Loucy (cell line): Measurements from ENCODE around the gene ABCC4.

Source experiments
- H2AFZ ChIP-seq: fragments of 200-600 bp; sonication (generic); 2 replicates; pipeline ENCODE4 v1.6.0; 2016; ENCODE audit warnings: antibody characterized with exemption, mild to moderate bottlenecking, low read length, moderate library complexity
- H3F3A ChIP-seq: fragments of 200-600 bp; 2 replicates; pipeline ENCODE4 v1.6.0; 2016; ENCODE audit warnings: antibody characterized with exemption, low read depth, mild to moderate bottlenecking
- H3K27me3 ChIP-seq: fragments of 200-600 bp; sonication (generic); 2 replicates; pipeline ENCODE4 v1.6.1; 2014; ENCODE audit warnings: low read length, mild to moderate bottlenecking; ENCODE audit not compliant: insufficient read depth, poor library complexity, severe bottlenecking
- H3K36me3 ChIP-seq: fragments of 200-600 bp; sonication (generic); 2 replicates; pipeline ENCODE4 v1.6.1; 2016; ENCODE audit warnings: low read length; ENCODE audit not compliant: insufficient read depth
- H3K4me1 ChIP-seq: fragments of 200-600 bp; sonication (generic); 2 replicates; pipeline ENCODE4 v1.5.1; 2014; ENCODE audit warnings: low read length, mild to moderate bottlenecking; ENCODE audit not compliant: insufficient read depth, poor library complexity, severe bottlenecking
- H3K4me2 ChIP-seq: fragments of 200-600 bp; sonication (generic); 2 replicates; pipeline ENCODE4 v1.6.0; 2014; ENCODE audit warnings: antibody characterized with exemption, low read length, low read depth, mild to moderate bottlenecking; ENCODE audit not compliant: poor library complexity, severe bottlenecking
- H3K4me3 ChIP-seq: fragments of 200-600 bp; sonication (generic); 2 replicates; pipeline ENCODE4 v1.5.1; 2014; ENCODE audit warnings: low read length, mild to moderate bottlenecking, mixed read lengths; ENCODE audit not compliant: poor library complexity, severe bottlenecking
- H3K79me2 ChIP-seq: fragments of 200-600 bp; sonication (generic); 2 replicates; pipeline ENCODE4 v1.6.1; 2014; ENCODE audit warnings: low read length; ENCODE audit not compliant: insufficient read depth
- H3K9ac ChIP-seq: fragments of 200-600 bp; sonication (generic); 2 replicates; pipeline ENCODE4 v1.6.0; 2014; ENCODE audit warnings: mild to moderate bottlenecking, low read depth, low read length, moderate library complexity; ENCODE audit not compliant: poor library complexity, severe bottlenecking
- H3K9me2 ChIP-seq: fragments of 200-600 bp; sonication (generic); replicated peaks from 2 replicates; pipeline ENCODE4 v1.6.1; 2016; ENCODE audit warnings: low read depth, low read length, mixed read lengths
- H3K9me3 ChIP-seq: fragments of 200-600 bp; sonication (generic); 2 replicates; pipeline ENCODE4 v1.6.1; 2014; ENCODE audit warnings: mild to moderate bottlenecking, antibody characterized with exemption, low read length, low read depth; ENCODE audit not compliant: insufficient read depth
- H4K20me1 ChIP-seq: fragments of 200-600 bp; sonication (generic); 2 replicates; pipeline ENCODE4 v1.6.0; 2014; ENCODE audit warnings: antibody characterized with exemption, low read length, mild to moderate bottlenecking; ENCODE audit not compliant: insufficient read depth, poor library complexity, severe bottlenecking
- EZH2phosphoT487 ChIP-seq: fragments of 200-600 bp; IDR thresholded peaks from 2 replicates; pipeline ENCODE4 v1.6.1; 2018; ENCODE audit warnings: antibody characterized with exemption, mild to moderate bottlenecking, moderate library complexity, borderline replicate concordance
- TF ChIP-seq, protein P1 (sequence below): fragments of 200-600 bp; sonication (generic); conservative IDR thresholded peaks from 2 replicates; pipeline ENCODE4 v1.5.1; 2014; ENCODE audit warnings: mild to moderate bottlenecking, antibody characterized with exemption, low read length

Gene ABCC4

DNA sequence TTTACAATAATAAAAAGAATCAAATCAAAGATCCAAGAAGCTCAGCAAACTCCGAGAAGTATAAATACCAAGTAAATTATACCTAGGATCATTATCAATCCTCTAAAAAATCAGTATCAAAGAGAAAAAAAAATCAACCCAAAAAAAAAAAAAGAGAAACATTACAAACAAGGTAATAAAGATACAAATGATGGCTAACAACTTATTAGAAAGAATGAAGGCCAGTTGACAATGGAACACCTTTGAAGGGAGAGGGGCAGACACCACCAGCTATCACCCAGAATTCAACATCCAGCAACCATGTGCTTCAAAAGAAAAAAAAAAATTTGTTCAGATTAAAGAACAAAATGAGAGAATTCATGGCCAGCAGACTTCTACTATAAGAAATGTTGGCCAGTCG is 77.2 kb downstream of the ABCC4 start:
- Histone ChIP-seq H3K9ac (no peak overlapping the region), H3K4me3 (no peak overlapping the region), H3K27me3 (no peaks in the 10 kb centered on the region), H3K4me2 (no peak overlapping the region), H3K79me2 (no peaks in the 10 kb centered on the region), H3F3A (no peaks in the 10 kb centered on the region), H3K9me2 (no peaks in the 10 kb centered on the region), H2AFZ (no peak overlapping the region), H3K36me3 (no peaks in the 10 kb centered on the region), H4K20me1 (no peaks in the 10 kb centered on the region), H3K9me3 (no peaks in the 10 kb centered on the region), H3K4me1 (no peaks in the 10 kb centered on the region)
- TF ChIP-seq EZH2phosphoT487, result no peak
- TF ChIP-seq, protein P1, sequence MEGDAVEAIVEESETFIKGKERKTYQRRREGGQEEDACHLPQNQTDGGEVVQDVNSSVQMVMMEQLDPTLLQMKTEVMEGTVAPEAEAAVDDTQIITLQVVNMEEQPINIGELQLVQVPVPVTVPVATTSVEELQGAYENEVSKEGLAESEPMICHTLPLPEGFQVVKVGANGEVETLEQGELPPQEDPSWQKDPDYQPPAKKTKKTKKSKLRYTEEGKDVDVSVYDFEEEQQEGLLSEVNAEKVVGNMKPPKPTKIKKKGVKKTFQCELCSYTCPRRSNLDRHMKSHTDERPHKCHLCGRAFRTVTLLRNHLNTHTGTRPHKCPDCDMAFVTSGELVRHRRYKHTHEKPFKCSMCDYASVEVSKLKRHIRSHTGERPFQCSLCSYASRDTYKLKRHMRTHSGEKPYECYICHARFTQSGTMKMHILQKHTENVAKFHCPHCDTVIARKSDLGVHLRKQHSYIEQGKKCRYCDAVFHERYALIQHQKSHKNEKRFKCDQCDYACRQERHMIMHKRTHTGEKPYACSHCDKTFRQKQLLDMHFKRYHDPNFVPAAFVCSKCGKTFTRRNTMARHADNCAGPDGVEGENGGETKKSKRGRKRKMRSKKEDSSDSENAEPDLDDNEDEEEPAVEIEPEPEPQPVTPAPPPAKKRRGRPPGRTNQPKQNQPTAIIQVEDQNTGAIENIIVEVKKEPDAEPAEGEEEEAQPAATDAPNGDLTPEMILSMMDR, result no peak

DNA sequence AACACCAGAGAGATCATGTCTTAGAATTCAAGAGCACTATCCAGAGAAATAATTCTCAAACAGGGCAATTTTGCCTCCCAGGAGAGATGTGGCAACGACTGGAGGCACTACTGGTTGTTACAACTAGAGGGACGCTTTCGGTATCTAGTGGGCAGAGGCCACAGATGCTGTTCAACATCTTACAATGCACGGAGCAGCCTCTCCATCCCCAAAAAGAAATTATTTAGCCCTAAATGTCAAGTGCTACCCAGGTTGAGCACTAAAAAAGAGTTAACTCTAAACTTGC is 78.6 kb downstream of the ABCC4 start:
- Histone ChIP-seq H3K4me2 (no peak overlapping the region), H3K9ac (no peak overlapping the region)

DNA sequence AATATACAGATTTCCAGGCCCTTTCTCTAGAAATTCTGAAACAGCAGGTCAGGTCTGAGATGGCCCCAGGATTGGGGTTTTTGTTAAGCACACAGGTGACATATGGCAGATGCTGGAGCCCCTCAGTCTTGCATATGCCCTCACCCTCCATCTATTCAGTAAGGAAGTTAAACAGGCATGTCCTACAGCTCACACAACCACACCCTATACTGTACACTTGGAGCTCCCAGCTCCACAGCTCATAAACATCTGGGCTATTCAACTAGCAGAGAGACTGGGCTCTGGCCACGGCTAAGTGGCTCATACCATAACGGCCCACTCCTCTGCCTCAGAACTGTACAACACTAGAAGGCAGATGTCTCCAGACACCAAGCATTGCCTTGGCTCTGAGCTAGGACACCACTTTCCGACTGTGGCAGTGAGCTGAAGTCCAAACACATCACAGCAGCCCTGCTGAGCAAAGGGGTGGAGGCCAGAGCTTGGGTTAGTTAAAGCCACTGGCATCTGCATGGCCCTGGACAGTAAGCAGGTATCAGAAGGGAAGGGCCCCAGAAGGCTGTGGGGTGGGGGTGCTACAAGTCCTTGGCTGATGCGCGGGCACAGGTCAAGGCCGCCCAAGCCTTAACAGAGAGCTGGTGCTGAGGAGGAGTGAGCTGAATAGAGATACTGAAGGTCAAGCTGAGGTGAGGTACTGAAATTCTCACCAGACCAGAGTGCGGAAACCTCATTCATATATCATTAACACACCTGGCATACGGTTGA is 79.1 kb downstream of the ABCC4 start:
- Histone ChIP-seq H2AFZ (no peak overlapping the region), H3K79me2 (no peaks in the 10 kb centered on the region), H3K27me3 (no peaks in the 10 kb centered on the region), H4K20me1 (no peaks in the 10 kb centered on the region), H3K4me1 (no peaks in the 10 kb centered on the region), H3F3A (no peaks in the 10 kb centered on the region), H3K4me2 (no peak overlapping the region), H3K4me3 (no peak overlapping the region), H3K9me2 (no peaks in the 10 kb centered on the region), H3K9me3 (no peaks in the 10 kb centered on the region), H3K36me3 (no peaks in the 10 kb centered on the region), H3K9ac (no peak overlapping the region)
- TF ChIP-seq, protein P1, result no peak

More for the DNA sequence above, 78.6 kb downstream of the ABCC4 start:
- no peaks in the 10 kb centered on the region for H3K36me3 ChIP-seq
- no peaks in the 10 kb centered on the region for H3K4me1 ChIP-seq
- no peaks in the 10 kb centered on the region for H3F3A ChIP-seq
- H4K20me1 ChIP-seq, result no peaks in the 10 kb centered on the region
- no peaks in the 10 kb centered on the region for H3K27me3 ChIP-seq
- H3K4me3 ChIP-seq, result no peak overlapping the region
- no peak for TF ChIP-seq EZH2phosphoT487
- TF ChIP-seq, protein P1, result no peak
- no peak overlapping the region for H2AFZ ChIP-seq
- H3K9me3 ChIP-seq, result no peaks in the 10 kb centered on the region
- no peaks in the 10 kb centered on the region for H3K79me2 ChIP-seq
- no peaks in the 10 kb centered on the region for H3K9me2 ChIP-seq
